HCT116 (cell line): ENCODE data around the gene RARG. TPM values are rescaled to one million over a fixed set of nuclear protein-coding genes. Genes with fewer than 3 reads are reported as not detected.

ENCODE experiments used
- ATAC-seq: fragments of 200-7000 bp; cut with Tn5 transposase; 2 replicates; pipeline ENCODE4 v1.9.1; 2020; ENCODE audit warnings: mild to moderate bottlenecking, moderate library complexity
- BruUV-seq: library from RNA; stranded (reverse); fragments of 400-500 nt; replicated peaks from 2 replicates; lab custom pipeline; 2021; lab: Mats Ljungman, UMichigan
- CTCF ChIA-PET: fragments of 300-600 bp; sonication (Branson Sonifier 250); formaldehyde crosslinking; loops from one replicate; lab custom pipeline; 2021; ENCODE audit warnings: antibody characterized with exemption; lab: Charles Lee
- POLR2A ChIA-PET: fragments of 300-600, 350-600 bp; sonication (Branson Sonifier 250); formaldehyde crosslinking; loops from one replicate; lab custom pipeline; 2021; ENCODE audit warnings: antibody characterized with exemption; lab: Charles Lee
- RAD21 ChIA-PET, 2 experiments: fragments of 300-600 bp; sonication (Branson Sonifier 250); formaldehyde crosslinking; loops; one replicate each; lab custom pipeline; 2023; ENCODE audit warnings: low total read pairs in 2 of 2; ENCODE audit not compliant: uncharacterized antibody in 2 of 2, unreplicated experiment in 2 of 2, low non-redundant PET in 1 of 2; lab: Charles Lee
- DNase-seq: peaks from one replicate; pipeline ENCODE4 v3.0.0-alpha.2; 2010; ENCODE audit warnings: low read depth, low spot score
- H2AFZ ChIP-seq: fragments of 200-600 bp; shearing (Covaris generic), sonication (generic); 2 replicates; pipeline ENCODE4 v1.6.1; 2017; ENCODE audit warnings: low read depth, mixed run types, mixed read lengths, antibody characterized with exemption, low read length; ENCODE audit not compliant: poor library complexity, severe bottlenecking
- H3K27ac ChIP-seq: 2 replicates; pipeline ENCODE4 v1.5.1; 2012; ENCODE audit warnings: low read depth, low read length
- H3K27me3 ChIP-seq: fragments of 200-600 bp; sonication (generic); 2 replicates; pipeline ENCODE4 v1.6.1; 2016; ENCODE audit warnings: mixed run types, low read length, mixed read lengths; ENCODE audit not compliant: insufficient read depth
- H3K36me3 ChIP-seq, 2 experiments: fragments of 200-500 bp in 1 of 2; fragments of 200-600 bp in 1 of 2; sonication (Bioruptor generic) in 1 of 2; sonication (generic) in 1 of 2; 2 replicates each; pipeline versions ENCODE4 v1.5.1 to v1.6.1; 2014 to 2016; ENCODE audit warnings: low read length in 2 of 2, inconsistent platforms in 1 of 2, mixed read lengths in 1 of 2, mixed run types in 1 of 2; ENCODE audit not compliant: insufficient read depth in 2 of 2, control insufficient read depth in 1 of 2
- H3K4me1 ChIP-seq, 2 experiments: fragments of 200-600 bp in 1 of 2; sonication (generic) in 1 of 2; 2 replicates each; pipeline versions ENCODE4 v1.5.1 to v1.6.1; 2012 to 2017; ENCODE audit warnings: low read length in 2 of 2, inconsistent platforms in 1 of 2, mild to moderate bottlenecking in 1 of 2, mixed read lengths in 1 of 2, mixed run types in 1 of 2, moderate library complexity in 1 of 2; ENCODE audit not compliant: insufficient read depth in 2 of 2, control insufficient read depth in 1 of 2
- H3K4me2 ChIP-seq: fragments of 200-600 bp; sonication (generic); 2 replicates; pipeline ENCODE4 v1.6.1; 2017; ENCODE audit warnings: mixed run types, low read length, mixed read lengths
- H3K4me3 ChIP-seq, 2 experiments: fragments of 200-600 bp in 1 of 2; sonication (generic) in 1 of 2; replicated peaks in 1 of 2; 2 replicates each; pipeline ENCODE4 v1.5.1; 2011 to 2016; ENCODE audit warnings: low read length in 2 of 2, control low read depth in 1 of 2, low read depth in 1 of 2, mild to moderate bottlenecking in 1 of 2, mixed read lengths in 1 of 2, mixed run types in 1 of 2
- H3K79me2 ChIP-seq: fragments of 200-600 bp; sonication (generic); 2 replicates; pipeline ENCODE4 v1.6.1; 2017; ENCODE audit warnings: mild to moderate bottlenecking, mixed run types, low read length, moderate library complexity, mixed read lengths; ENCODE audit not compliant: insufficient read depth
- H3K9ac ChIP-seq: fragments of 200-600 bp; sonication (generic); 2 replicates; pipeline ENCODE4 v1.6.1; 2016; ENCODE audit warnings: low read length, mixed read lengths
- H3K9me2 ChIP-seq: fragments of 200-600 bp; sonication (generic), shearing (Covaris generic); 2 replicates; pipeline ENCODE4 v1.6.1; 2017; ENCODE audit warnings: mixed run types, mild to moderate bottlenecking, moderate library complexity; ENCODE audit not compliant: insufficient read depth
- H3K9me3 ChIP-seq, 2 experiments: fragments of 200-500 bp in 1 of 2; fragments of 200-600 bp in 1 of 2; sonication (Bioruptor generic) in 1 of 2; sonication (generic) in 1 of 2; 2 replicates each; pipeline ENCODE4 v1.6.1; 2014 to 2017; ENCODE audit warnings: low read length in 2 of 2, mixed read lengths in 2 of 2, inconsistent platforms in 1 of 2, low read depth in 1 of 2, mild to moderate bottlenecking in 1 of 2, mixed run types in 1 of 2, moderate library complexity in 1 of 2; ENCODE audit not compliant: control insufficient read depth in 1 of 2, insufficient read depth in 1 of 2
- H4K20me1 ChIP-seq: fragments of 200-600 bp; sonication (generic), shearing (Covaris generic); 2 replicates; pipeline ENCODE4 v1.6.1; 2017; ENCODE audit warnings: mixed run types, mild to moderate bottlenecking, moderate library complexity; ENCODE audit not compliant: insufficient read depth
- ELF1 ChIP-seq: IDR thresholded peaks from 2 replicates; pipeline ENCODE4 v1.6.1; 2012; ENCODE audit warnings: low read depth, borderline replicate concordance
- RAD21 ChIP-seq: IDR thresholded peaks from 2 replicates; pipeline ENCODE4 v1.6.1; 2012; ENCODE audit warnings: low read depth, mild to moderate bottlenecking
- REST ChIP-seq: IDR thresholded peaks from 2 replicates; pipeline ENCODE4 v1.6.1; 2012; ENCODE audit warnings: low read depth
- SIN3A ChIP-seq: IDR thresholded peaks from 2 replicates; pipeline ENCODE4 v1.6.1; 2012; ENCODE audit warnings: low read depth
- TCF7L2 ChIP-seq: IDR thresholded peaks from 2 replicates; pipeline ENCODE4 v1.7.0; 2011; ENCODE audit warnings: borderline replicate concordance, inconsistent platforms; ENCODE audit not compliant: insufficient read depth, insufficient read length; ENCODE audit errors: extremely low read depth
- YY1 ChIP-seq: IDR thresholded peaks from 2 replicates; pipeline ENCODE4 v1.6.1; 2011; ENCODE audit warnings: low read length, low read depth, moderate library complexity, mild to moderate bottlenecking; ENCODE audit not compliant: insufficient replicate concordance; ENCODE audit errors: extremely low read depth
- ZFX ChIP-seq: fragments of 450-650 bp; IDR thresholded peaks from 2 replicates; pipeline ENCODE4 v1.6.1; 2017
- intact Hi-C: fragments of 100-400 bp; cut with micrococcal nuclease; formaldehyde crosslinking; loops from 2 replicates; pipeline ENCODE4 v1.10.0; 2022
- total RNA-seq: library from RNA; stranded (reverse); gene quantifications from one replicate; pipeline ENCODE4 v1.2.1, GENCODE V29; 2021; ENCODE audit not compliant: unreplicated experiment

The RARG gene
- total RNA-seq, 1 experiment from 2014 or later, result 68.9 TPM

GRCh38 chr12:53191885-53192530 lies 40.0 kb downstream of the RARG start:
- peaks cover 6 to 22% of the 10 kb centered on the region in 2 experiments; a peak in 3 of 4 replicates for H3K4me1 ChIP-seq

More at GRCh38 chr12:53191885-53192530, 40.0 kb downstream of the RARG start:
- Histone ChIP-seq H4K20me1 (no peaks in the 10 kb centered on the region), H3K27me3 (no peaks in the 10 kb centered on the region), H3K27ac (no peak overlapping the region), H3K36me3 (peaks cover 7 to 8% of the 10 kb centered on the region in 2 experiments; a peak in 3 of 4 replicates), H3K79me2 (no peaks in the 10 kb centered on the region), H3K4me2 (no peak overlapping the region), H2AFZ (no peak overlapping the region), H3K9me3 (no peaks in the 10 kb centered on the region), H3K9me2 (no peaks in the 10 kb centered on the region), H3K4me3 (no peak overlapping the region), H3K9ac (no peak overlapping the region)
- ATAC-seq (no peak), DNase-seq (no peak)
- RAD21 ChIA-PET, result no interaction called here
- POLR2A ChIA-PET, result interaction anchor here (2.3 kb wide), 1 partner anchor 11 kb away, joined by 7 read pairs; the partner anchor contains the start of genes CSAD and ZNF740
- intact Hi-C loops, result no loop called here
- no TSS peak for BruUV-seq
- TF ChIP-seq TCF7L2 (no peak), ZFX (no peak), ELF1 (no peak), YY1 (no peak), SIN3A (no peak), RAD21 (no peak), REST (no peak)
- CTCF ChIA-PET, result no interaction called here
